Activated T-helper 1 cell treated with anti-CD3 and anti-CD28 coated beads, Interleukin-2, amount 50 U/mL, for 16 hours (primary cell): ENCODE measurements around the gene MSRB2.
A peak's percentile ranks its signal among the peaks of the same experiment; 100 is the strongest.
"Not testable (repeated sequence)": the region's sequence is repeated elsewhere in the genome, so short reads cannot be mapped to it uniquely, and the experiment has no call there.

Source experiments
- DNase-seq, 2 donors: peaks; one replicate each; pipeline ENCODE4 v3.0.0-alpha.2; 2020; ENCODE audit warnings: low read depth in 1 of 2, low spot score in 1 of 2

Gene MSRB2

DNA sequence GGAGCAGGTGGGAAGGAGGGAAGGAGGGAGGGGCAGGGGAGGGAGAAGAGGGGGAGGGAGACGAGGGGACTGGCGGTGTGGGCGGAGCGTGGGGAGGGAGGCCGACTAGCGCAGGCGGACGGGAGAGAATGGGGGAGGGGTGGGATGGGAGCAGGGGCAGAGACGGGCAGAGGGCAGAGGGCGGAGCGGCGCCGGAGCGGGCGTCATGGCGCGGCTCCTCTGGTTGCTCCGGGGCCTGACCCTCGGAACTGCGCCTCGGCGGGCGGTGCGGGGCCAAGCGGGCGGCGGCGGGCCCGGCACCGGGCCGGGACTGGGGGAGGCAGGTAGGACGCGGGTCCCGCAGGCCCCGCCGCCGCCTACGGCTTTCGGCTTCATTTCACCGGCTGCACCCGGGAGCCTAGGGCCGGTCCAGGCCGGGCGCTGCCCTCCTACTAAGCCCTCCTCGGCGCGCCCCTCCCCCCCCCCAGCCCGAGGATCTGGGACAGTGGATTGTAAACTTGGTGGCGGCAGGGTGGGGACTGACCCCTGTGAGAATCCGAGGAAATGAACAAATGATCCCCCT lies at the start of gene MSRB2:
MSRB2 (plus strand) TSS at position 176 of the 562 bp plus-strand sequence; CDS start at position 206, 30 bp downstream.
- DNase-seq: peak; percentile 39 to 57

DNA sequence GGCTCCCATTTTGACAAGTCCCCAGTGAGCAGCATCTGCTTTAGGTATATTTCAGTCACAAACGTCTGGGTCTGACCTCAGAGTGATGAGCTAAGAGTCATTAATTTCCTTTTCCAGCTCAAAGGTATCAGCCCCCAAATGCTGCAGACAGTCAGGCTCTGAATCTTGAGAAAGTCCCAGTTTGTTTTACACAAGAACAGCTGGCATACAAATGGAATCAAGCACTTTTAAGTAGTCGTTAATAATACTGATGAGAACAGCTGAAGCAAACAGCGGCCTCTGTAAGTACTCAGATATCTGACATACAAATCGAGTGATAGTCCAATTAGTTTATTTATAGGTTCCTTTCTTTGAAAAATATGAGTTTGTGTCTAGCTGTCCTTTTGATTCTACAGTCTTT lies 49.4 kb upstream of the MSRB2 start:
- no peak for DNase-seq

- DNase-seq: no peak
Observed at GRCh38 chr10:23047201-23048050, 48.0 kb upstream of the MSRB2 start.

- DNase-seq: no peak
Observed at GRCh38 chr10:23048191-23048590, 47.2 kb upstream of the MSRB2 start.

DNA sequence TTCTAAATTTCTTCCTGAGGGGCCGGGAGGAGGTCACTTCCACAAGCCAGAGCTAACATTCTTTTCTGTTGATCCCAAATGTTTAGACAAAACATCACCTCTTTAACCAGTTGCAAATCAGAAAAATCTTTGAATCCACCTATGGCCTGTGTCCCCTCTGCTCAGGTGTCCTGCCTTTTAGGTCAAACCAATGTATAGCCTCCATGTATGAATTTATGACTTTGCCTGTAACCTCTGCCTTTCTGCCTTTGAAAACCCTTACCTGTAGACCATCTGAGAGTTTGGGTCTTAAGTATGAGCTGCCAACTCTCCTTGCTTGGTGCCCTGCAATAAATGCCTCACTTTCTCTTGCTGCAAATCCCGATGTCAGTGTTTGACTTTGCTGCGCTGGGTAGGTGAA lies 44.1 kb upstream of the MSRB2 start:
- no peak for DNase-seq

GRCh38 chr10:23051855-23052331 lies 43.5 kb upstream of the MSRB2 start:
- no peak for DNase-seq

DNA sequence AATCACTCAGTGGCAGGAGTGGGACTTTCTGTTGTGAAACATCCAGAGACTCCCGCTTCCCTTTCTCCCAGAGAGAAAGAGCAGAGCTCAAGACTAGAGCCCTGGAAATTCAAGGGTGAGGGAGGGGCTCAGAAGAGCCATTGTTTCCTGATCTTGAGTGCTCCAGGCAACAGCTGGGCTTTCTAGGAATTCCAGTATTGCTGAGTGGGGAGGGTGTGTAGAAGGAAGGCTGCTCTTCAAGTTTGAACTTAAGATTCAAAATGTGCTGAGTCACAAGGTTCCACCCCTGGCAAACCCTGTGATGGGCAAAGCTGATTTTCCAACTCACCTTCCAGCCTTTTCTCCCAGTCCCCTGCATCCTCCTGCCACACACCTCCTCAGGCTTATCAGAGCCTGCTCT lies 42.3 kb upstream of the MSRB2 start:
- no peak for DNase-seq

- DNase-seq: no peak
Observed at GRCh38 chr10:23055424-23056185, 39.8 kb upstream of the MSRB2 start.

DNA sequence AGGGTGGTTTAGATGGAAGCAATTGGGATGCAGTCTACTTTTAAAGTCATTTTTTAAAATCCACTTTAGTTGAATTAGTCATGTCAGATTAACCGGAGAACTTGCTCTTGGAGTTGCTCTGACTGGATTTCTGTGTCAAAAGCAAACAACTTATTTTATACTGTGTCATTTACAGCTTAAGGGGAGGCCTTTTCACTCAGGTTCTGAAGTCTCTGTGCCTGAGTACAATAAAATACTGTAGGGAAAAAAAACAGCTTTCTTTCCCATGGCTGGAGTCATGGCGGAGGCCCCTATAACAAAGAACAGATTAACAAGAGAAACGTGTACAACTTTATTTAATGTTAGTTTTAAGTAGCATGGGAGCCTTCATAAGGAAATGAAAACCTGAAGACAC lies 39.2 kb upstream of the MSRB2 start:
- no peak for DNase-seq

- no peak for DNase-seq
Observed at GRCh38 chr10:23058366-23058765, 37.0 kb upstream of the MSRB2 start.

DNA sequence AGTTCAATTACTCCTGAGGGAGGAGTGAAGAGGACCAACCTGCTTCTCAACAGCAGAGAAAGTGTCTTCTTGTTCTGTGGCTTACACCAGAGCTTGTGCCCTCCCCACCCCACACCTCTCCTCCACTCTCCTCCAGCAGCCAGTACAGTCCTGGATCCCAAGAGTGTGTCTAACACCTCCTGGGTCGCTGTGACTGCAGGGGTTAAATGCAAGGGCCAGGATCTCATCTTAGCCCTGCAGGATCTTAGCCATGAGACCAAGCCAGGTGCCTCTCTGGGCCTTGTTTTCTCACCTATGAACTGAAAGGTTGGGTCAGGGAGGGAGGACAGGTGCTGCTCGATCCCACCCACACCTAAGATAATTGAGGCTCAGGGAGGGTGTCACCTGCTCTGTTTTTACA lies 34.5 kb upstream of the MSRB2 start:
- no peak for DNase-seq

DNA sequence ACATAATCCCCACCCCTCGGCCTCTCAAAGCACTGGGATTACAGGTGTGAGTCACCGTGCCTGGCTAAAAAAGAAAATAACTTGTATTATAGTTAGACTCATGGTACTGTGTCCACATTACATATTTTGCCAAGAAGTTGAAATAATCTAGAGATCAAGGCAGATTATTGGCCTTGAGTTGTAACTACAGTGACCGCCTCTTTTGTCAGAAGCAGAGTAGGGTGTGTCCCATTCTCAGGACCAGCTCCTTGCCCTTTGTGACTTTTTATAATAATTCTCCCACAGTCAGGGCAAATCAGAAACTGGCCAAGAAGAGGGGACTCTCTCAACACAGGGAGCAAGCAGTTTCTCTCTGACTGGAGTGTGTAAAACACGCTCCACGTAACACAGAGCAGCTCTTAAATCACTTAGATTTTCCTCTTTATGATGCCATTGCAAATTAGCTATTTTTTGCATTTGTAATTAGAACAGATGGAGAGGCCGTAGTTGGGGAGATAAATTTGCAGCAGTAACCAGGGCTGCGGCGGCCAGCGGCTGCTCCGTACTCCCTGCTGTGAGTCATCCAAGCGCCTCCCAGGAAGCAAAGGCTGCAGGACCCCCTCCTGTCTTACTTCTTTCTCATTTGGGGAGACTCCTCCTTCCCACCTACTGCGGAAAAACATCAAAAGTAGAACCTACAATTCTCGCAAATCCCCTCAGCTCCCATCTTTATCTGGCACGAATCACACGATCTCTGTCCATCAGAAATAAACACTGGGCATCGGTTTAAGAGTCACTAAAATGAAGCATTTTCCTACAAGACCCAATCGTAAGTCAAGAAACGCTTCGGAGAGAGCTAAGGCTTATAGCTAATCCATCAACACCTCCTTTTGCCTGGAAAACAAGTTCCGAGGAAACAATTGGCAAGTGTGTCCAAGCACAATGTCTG lies 32.1 kb upstream of the MSRB2 start:
- DNase-seq: no peak

DNA sequence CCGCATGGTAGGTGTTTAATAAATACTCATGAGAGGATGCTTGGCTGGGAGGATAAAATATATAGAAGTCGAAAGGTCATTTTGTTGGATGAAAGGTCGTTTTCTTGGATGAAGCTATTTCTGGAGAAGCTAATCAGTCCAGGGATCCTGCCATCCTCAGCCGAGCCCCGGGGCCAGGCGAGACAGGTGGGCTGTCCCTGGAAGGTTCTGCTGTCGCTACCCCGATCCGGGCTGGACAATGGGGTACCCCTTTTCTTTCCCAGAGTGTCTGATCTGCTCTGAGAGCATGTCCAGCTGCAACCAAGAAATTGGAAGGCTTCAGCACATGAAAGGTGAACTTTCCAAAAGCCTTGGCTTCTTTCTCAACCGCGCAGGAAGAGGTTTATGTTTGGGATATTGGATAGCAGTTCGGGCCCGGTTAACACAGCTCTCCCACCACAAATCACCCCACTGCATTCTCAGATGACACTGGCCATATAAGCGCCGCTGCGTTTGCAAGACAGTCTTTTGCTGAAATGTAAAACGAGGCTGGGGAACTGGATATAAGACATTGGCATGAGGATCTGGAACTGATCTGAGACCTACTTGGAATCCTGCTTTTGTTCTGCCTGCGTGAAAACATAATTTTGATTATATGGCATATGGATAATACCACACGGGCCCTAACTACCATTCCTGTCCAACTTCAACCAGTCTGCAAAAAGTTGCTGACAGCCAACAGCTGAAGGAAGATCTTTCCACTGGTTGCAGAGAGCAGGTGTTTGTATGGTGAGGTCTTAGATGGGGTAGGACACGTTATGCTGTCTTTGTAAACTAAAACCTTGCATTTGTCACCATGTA lies 31.2 kb upstream of the MSRB2 start:
- no peak for DNase-seq

- not testable (repeated sequence) for DNase-seq
Observed at GRCh38 chr10:23064813-23065114, 30.6 kb upstream of the MSRB2 start.

GRCh38 chr10:23065181-23065948 lies 30.0 kb upstream of the MSRB2 start:
- no peak for DNase-seq

- DNase-seq: no peak
Observed at GRCh38 chr10:23067337-23067736, 28.0 kb upstream of the MSRB2 start.

DNA sequence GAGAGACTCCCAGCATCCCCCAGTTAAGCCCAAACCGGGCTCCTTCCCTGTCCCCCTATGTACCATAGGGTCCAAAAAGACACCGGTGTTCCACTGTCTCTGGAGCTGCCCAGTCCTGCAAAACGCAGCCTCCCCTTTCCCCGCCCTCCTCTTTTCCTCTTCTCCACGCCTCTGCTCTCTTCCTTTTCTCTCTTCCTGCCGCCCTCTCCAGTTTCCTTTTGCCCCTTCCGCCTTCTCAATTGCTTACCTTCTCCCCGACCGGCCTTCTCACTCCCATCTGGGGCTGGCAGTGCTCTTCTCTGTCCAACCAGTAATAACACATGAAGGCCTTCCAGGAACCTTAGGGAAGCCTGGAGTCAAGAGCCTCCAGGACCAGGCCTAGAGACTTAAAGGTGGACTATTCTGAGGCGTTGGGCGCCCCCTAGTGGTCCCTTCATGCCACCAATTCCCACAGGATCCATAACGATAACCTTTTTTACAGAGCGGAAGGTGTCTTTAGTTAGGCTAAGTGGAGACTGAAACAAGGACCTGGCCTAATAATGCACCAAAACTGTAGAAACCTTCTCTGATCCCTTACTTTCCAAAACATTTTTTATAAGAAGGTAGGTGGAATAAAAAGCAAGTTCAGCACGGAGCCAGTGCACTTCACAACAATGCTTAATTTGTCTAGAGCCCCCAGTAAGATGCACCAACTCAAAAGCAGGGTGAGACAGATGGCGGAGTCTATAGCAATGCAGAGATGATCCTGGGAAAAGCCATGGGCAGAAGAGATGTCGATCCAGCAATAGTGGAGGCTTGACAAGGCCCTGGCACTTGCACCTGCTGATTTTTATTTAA lies 27.2 kb upstream of the MSRB2 start:
- peak; percentile 39 to 52 for DNase-seq

GRCh38 chr10:23069019-23069815 lies 26.2 kb upstream of the MSRB2 start:
- DNase-seq: no peak
